Subcutaneous adipose tissue (tissue), 4 donors: Measurements from ENCODE around the gene ANKK1. TPM values are rescaled to one million over a fixed set of nuclear protein-coding genes. Genes with fewer than 3 reads are reported as not detected.

ENCODE experiments used
- CTCF ChIP-seq: fragments of 450-650 bp; IDR thresholded peaks from one replicate; pipeline ENCODE4 v1.5.1; 2016; ENCODE audit warnings: low read depth, mild to moderate bottlenecking, control low read depth, antibody characterized with exemption, moderate library complexity
- total RNA-seq, 4 donors: library from RNA; depleted of rRNA; stranded (reverse); fragments of >200 nt; gene quantifications; one replicate each; pipeline ENCODE4 v1.1.0, GENCODE V29; 2016

Gene ANKK1
- total RNA-seq, 4 donors from 2014 or later, result 0.57 to 0.66 TPM; not detected in 2

DNA sequence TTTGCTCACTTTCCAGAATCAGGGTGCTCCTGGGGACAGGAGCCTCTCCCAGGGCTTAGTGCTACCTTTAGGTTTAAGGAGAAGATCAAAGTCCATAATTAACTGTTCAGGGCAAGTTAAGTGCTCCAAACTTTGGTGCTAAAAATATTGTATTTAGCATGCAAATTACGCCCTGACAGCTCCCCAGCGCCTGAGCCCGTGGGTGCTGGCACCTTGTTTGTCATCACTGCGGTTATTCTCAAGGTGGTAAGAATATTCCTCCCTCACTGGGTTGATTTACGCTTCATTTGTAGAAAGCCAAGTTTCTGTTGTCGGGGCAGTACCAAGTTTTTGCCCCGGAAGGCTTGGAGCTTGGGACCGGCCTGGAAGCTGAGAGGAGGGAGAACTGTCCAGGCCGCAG is 21.3 kb downstream of the ANKK1 start:
- no peak for TF ChIP-seq CTCF

- TF ChIP-seq CTCF, result no peak
These were observed 21.9 kb downstream of the ANKK1 start for GRCh38 chr11:113409526-113409925.

- no peak for TF ChIP-seq CTCF
These were observed 23.0 kb downstream of the ANKK1 start for GRCh38 chr11:113410414-113411135.

- no peak for TF ChIP-seq CTCF
These were observed 24.0 kb downstream of the ANKK1 start for GRCh38 chr11:113411536-113411935.

GRCh38 chr11:113412675-113413074 is 25.1 kb downstream of the ANKK1 start:
- TF ChIP-seq CTCF, result no peak

DNA sequence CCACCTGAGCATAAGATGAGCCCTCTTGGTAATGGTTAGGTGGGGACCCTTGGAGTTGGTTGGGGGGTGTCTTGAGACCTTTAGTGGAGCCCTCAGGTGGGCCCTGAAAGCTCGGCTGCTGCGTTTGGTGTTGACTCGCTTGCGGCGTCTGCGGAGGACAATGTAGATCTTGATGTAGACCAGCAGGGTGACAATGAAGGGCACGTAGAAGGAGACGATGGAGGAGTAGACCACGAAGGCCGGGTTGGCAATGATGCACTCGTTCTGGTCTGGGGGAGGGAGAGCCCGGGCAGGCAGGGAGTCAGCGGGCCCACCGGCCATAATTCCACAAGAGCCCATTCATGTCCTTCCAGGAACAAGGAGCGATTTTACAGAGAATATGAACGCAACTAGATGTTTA is 27.8 kb downstream of the ANKK1 start:
- TF ChIP-seq CTCF, result no peak

DNA sequence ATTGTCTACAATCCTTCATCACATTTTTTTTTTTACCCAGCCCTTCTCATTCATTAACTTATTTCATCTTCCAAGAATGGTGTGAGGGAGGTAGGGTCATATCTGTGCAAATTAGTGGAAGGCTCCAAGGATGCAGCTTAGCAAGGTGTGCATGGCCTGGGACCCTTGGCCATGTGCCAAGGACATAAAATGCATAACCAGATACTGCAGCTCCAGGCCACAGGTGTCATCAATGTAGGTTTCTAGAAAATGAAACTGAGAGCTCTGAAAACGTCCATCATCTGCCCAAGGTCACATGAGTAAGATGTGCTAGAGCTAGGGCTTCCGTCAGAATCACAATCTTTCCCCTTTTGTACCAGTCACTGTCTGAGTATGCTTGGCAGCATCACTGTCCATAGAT is 29.8 kb downstream of the ANKK1 start:
- no peak for TF ChIP-seq CTCF
